ENCODE data around the gene CLDN7. TPM values are rescaled to one million over a fixed set of nuclear protein-coding genes. Genes with fewer than 3 reads are reported as not detected.

The CLDN7 gene
- total RNA-seq, 1 experiment from 2014 or later = 177 TPM

DNA sequence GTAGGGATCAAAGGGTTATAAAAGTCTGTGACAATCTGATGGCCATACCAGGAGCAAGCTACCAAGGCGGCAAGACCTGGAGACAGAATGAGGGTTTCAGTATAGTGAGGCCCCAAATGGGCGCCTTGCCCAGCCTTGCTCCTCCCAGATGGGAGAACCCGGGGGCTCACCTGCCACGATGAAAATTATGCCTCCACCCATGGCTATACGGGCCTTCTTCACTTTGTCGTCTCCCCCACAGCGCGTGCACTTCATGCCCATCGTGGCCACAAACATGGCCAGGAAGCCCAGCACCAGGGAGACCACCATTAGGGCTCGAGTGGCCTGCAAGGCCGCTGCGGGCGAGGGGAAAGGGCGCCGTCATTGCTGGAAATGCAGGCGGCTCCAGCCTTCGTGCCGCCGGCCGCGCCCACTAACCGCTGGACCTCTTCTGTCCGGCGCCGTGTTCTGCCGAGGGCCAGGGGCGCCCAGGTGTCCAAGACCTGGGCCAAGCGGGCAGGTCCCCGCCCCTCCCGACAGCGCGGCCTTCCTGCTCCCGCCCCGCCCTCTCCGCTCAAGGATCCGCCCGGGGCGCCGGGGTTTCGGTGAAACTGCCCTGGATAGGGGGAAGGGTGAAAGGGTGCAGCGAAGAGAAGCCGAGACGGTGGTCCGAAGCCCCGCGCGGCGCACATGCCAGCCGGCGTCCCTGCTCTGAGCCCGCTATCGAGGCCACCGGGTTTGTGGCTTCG lies 1.5 kb downstream of the CLDN7 start:
- H3K18ac ChIP-seq (ENCODE audit: insufficient read length, low read depth, low read length) = peak overlapping the region; percentile 98
- peaks cover 25% of the 10 kb centered on the region for H3K23me2 ChIP-seq (ENCODE audit: insufficient read length, low read depth, low read length, poor library complexity, severe bottlenecking)
- peak overlapping the region; percentile 95 for H3K9ac ChIP-seq (ENCODE audit: extremely low read depth, insufficient read length, low read length)
- Mint-ChIP-seq H3K27me3 (ENCODE audit: low read depth) (peaks cover 2% of the 10 kb centered on the region), H3K4me1 (peaks cover 24 to 39% of the 10 kb centered on the region in 2 experiments), H3K27ac (peak overlapping the region in 1 of 3 experiments; percentile 98; a peak in 3 of 7 replicates), H3K36me3 (ENCODE audit: insufficient read depth in 1 of 3, low read depth in 3 of 3) (peaks cover 12 to 46% (median 38%) of the 10 kb centered on the region in 3 experiments), H3K9me3 (peaks cover 0 to 4% of the 10 kb centered on the region in 2 experiments; a peak in 1 of 5 replicates), H3K4me3 (peak overlapping the region; percentile 86 to 93)
- H4K5ac ChIP-seq (ENCODE audit: insufficient read length, low read depth, low read length) = no peak overlapping the region
- DNase-seq = peak; percentile 89
- no peak overlapping the region for H2BK15ac ChIP-seq (ENCODE audit: low read depth, low read length)
- H2BK20ac ChIP-seq (ENCODE audit: low read depth, low read length, poor library complexity, severe bottlenecking) = no peak overlapping the region
- no peak overlapping the region for H3T11ph ChIP-seq (ENCODE audit: low read length)
- peak overlapping the region; percentile 98 for H3K14ac ChIP-seq (ENCODE audit: insufficient read depth, low read length)
- H3K4me1 ChIP-seq (ENCODE audit: insufficient read depth, low read length) = peaks cover 4% of the 10 kb centered on the region; the same call in 1 of the 2 replicates
- H3K23ac ChIP-seq (ENCODE audit: insufficient read length, low read depth, low read length) = no peak overlapping the region
- H3K9me3 ChIP-seq (ENCODE audit: control insufficient read depth, low read depth, low read length) = no peaks in the 10 kb centered on the region
- no CpG with 5 or more reads among the region's 54 CpGs for WGBS (ENCODE audit: extremely low coverage, insufficient read length, low lambda C conversion rate)
- H3K27ac ChIP-seq (ENCODE audit: insufficient read length, low read depth, low read length) = no peak overlapping the region
- no peaks in the 10 kb centered on the region for H3K27me3 ChIP-seq (ENCODE audit: insufficient read depth, low read length)
- peaks cover 8% of the 10 kb centered on the region; the same call in 1 of the 2 replicates for H3K79me2 ChIP-seq (ENCODE audit: insufficient read depth, low read length)
- H2BK120ac ChIP-seq (ENCODE audit: low read depth, low read length, poor library complexity, severe bottlenecking) = peak overlapping the region; percentile 39
- H3K4ac ChIP-seq (ENCODE audit: low read depth, low read length) = peak overlapping the region; percentile 91; the same call in 1 of the 2 replicates
- no peak overlapping the region for H3K56ac ChIP-seq (ENCODE audit: insufficient read length, low read depth, low read length)
- H3K79me1 ChIP-seq (ENCODE audit: insufficient read depth, low read depth, low read length, poor library complexity, severe bottlenecking) = no peaks in the 10 kb centered on the region
- H4K8ac ChIP-seq (replicated peaks; ENCODE audit: insufficient read length, low read depth, low read length) = peak overlapping the region; percentile 25
- H3K4me2 ChIP-seq (ENCODE audit: insufficient read depth, insufficient read length, low read length) = peak overlapping the region; percentile 76
- no peak overlapping the region for H2AFZ ChIP-seq (ENCODE audit: low read length)
- no peak overlapping the region for H2AK5ac ChIP-seq (ENCODE audit: insufficient read length, low read length)
- no peak overlapping the region for H2BK5ac ChIP-seq (ENCODE audit: insufficient read length, low read length)
- peak overlapping the region; percentile 43 for H2BK12ac ChIP-seq (ENCODE audit: insufficient read length, low read depth, low read length)
- no peaks in the 10 kb centered on the region for H4K20me1 ChIP-seq (ENCODE audit: control insufficient read depth, insufficient read depth, insufficient read length)
- H4K91ac ChIP-seq (ENCODE audit: insufficient read length, low read depth, low read length) = peak overlapping the region; percentile 95
- TF ChIP-seq CTCF (conservative IDR thresholded peaks at IDR 0.05) = no peak

All from H9 (cell line).